ENCODE measurements around the gene MLF2. TPM values are rescaled to one million over a fixed set of nuclear protein-coding genes. Genes with fewer than 3 reads are reported as not detected.

MLF2 gene
- total and polyA plus RNA-seq, 8 donors = 142 to 182 (median 162) TPM

- ATAC-seq (peak; percentile 79), DNase-seq (peak in 3 of 4 donors; percentile 83 to 88 (median 85))
- no peaks in the 10 kb centered on the region for H3K27me3 ChIP-seq
- peak within 1 kb of the TSS; percentile 74 to 81 for H3K27ac ChIP-seq
- no peaks in the 10 kb centered on the region for H3K9me3 ChIP-seq
- no peak for TF ChIP-seq CTCF (IDR thresholded peaks at IDR 0.05)
- H3K36me3 ChIP-seq = no peaks in the 10 kb centered on the region
- peak within 1 kb of the TSS; percentile 36 to 40 for H3K4me3 ChIP-seq
- intact Hi-C loops (cut with DNase I) = no loop called here
- peaks cover 7 to 82% of the 10 kb centered on the region in 2 donors for H3K4me1 ChIP-seq
These were observed 36.3 kb upstream of the MLF2 start, which contains the start of gene CD4 for GRCh38 chr12:6788972-6789924. TSS of gene CD4 (plus strand) at chr12:6789528. CDS start at chr12:6800139, 10,611 bp downstream.

- no peak overlapping the region for H3K27ac ChIP-seq
- no peak for TF ChIP-seq CTCF (IDR thresholded peaks at IDR 0.05)
- peaks cover 7 to 72% of the 10 kb centered on the region in 2 donors for H3K4me1 ChIP-seq
- intact Hi-C loops (cut with DNase I) = no loop called here
- ATAC-seq = no peak
- H3K4me3 ChIP-seq = no peak overlapping the region
- DNase-seq = no peak
- H3K36me3 ChIP-seq = no peaks in the 10 kb centered on the region
- no peaks in the 10 kb centered on the region for H3K27me3 ChIP-seq
- no peaks in the 10 kb centered on the region for H3K9me3 ChIP-seq
These were observed 34.4 kb upstream of the MLF2 start for GRCh38 chr12:6787309-6787708.

GRCh38 chr12:6786416-6787094 is 33.6 kb upstream of the MLF2 start:
- DNase-seq (no peak), ATAC-seq (no peak)
- Histone ChIP-seq H3K4me3 (no peak overlapping the region), H3K9me3 (no peaks in the 10 kb centered on the region), H3K4me1 (peaks cover 7 to 64% of the 10 kb centered on the region in 2 donors), H3K36me3 (no peaks in the 10 kb centered on the region), H3K27ac (no peak overlapping the region), H3K27me3 (no peaks in the 10 kb centered on the region)
- TF ChIP-seq CTCF (IDR thresholded peaks at IDR 0.05) = no peak
- intact Hi-C loops (cut with DNase I) = no loop called here

GRCh38 chr12:6784761-6785160 is 31.8 kb upstream of the MLF2 start:
- peak overlapping the region in 1 of 2 donors; percentile 53 for H3K27ac ChIP-seq
- TF ChIP-seq CTCF (IDR thresholded peaks at IDR 0.05) = no peak
- DNase-seq (no peak), ATAC-seq (no peak)
- intact Hi-C loops (cut with DNase I) = no loop called here
- peaks cover 7 to 50% of the 10 kb centered on the region in 2 donors for H3K4me1 ChIP-seq
- no peaks in the 10 kb centered on the region for H3K27me3 ChIP-seq
- H3K4me3 ChIP-seq = no peak overlapping the region
- no peaks in the 10 kb centered on the region for H3K36me3 ChIP-seq
- no peaks in the 10 kb centered on the region for H3K9me3 ChIP-seq

GRCh38 chr12:6784296-6784695 is 31.4 kb upstream of the MLF2 start:
- Histone ChIP-seq H3K4me1 (peaks cover 7 to 46% of the 10 kb centered on the region in 2 donors), H3K9me3 (no peaks in the 10 kb centered on the region), H3K36me3 (no peaks in the 10 kb centered on the region), H3K27me3 (no peaks in the 10 kb centered on the region), H3K4me3 (no peak overlapping the region), H3K27ac (peak overlapping the region in 1 of 2 donors; percentile 53)
- intact Hi-C loops (cut with DNase I) = no loop called here
- no peak for ATAC-seq
- DNase-seq = no peak
- no peak for TF ChIP-seq CTCF (IDR thresholded peaks at IDR 0.05)
